NCI-H2227 (cell line): ENCODE measurements around the gene CASP6.
"Not testable (repeated sequence)": the region's sequence is repeated elsewhere in the genome, so short reads cannot be mapped to it uniquely, and the experiment has no call there.

ENCODE experiments used
- DNase-seq: peaks from one replicate; lab custom pipeline; 2025; ENCODE audit not compliant: unreplicated experiment; lab: John Stamatoyannopoulos, UW

CASP6 gene

DNA sequence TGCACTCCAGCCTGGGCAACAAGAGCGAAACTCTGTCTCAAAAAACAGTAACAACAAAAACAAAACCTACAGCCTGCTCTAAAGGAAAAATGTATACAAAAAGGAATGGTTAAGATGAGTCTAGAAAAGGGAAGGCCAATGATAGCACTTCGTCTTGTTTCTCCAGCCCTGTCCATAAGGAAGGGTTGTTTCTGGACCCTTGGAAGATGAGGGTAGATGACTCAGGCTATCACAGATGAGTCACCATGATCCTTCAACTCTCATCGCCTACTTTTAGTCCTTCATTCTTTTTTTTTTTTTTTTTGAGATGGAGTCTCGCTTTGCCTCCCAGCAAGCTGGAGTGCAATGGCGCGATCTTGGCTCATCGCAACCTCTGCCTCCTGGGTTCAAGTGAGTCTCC lies 17.8 kb upstream of the CASP6 start:
- DNase-seq = no peak

DNA sequence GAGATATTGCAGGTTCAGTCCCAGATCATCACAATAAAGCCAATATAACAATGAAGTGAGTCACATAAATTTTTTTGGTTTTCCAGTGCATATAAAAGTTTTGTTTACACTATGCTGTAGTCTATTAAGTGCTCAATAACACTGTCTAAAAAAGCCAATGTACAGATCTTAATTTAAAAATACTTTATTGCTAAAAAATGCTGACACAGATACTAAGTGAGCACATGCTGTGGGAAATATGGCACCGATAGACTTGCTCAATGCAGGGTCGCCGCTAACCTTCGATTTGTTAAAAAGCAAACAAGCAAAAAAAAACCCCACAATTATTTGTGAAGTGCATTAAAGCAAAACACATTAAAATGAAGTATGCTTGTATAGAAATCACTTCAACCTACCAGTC lies 16.4 kb upstream of the CASP6 start:
- DNase-seq = no peak

DNA sequence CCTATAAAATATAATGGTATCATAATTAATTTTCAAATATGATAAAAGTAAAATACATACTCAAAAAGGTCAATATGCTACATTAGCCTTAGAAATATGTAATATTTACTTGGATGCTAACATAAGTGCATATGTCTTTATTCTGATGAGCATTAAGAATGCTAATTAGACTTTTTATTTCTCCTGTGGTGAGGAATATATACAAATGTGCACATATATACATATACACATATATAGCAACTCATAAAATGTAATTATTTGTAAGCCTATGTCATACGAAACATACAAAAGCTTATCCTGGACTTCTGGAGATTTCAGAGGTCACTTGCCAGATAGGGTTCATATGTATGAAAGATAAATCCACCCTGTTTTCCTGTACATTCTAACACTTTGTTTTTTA lies 15.5 kb upstream of the CASP6 start:
- DNase-seq = no peak

DNA sequence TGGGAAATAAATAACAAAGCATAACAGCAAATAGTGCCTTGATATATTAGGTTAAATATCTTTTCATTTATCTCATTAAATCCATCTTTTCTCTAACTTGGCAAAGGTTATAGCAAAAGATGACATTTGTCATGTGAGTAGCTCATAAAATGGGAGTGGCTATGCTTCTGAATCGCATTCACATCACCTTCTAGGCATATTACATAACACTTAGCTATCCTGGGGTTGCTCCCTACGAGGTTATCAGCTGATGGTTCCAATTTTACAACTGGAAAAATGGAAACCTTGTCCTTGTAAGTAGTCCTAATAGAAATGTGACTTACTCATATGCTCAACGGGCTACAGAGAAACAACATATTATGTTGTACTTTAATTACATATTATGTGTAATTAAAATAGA lies 10.3 kb upstream of the CASP6 start:
- DNase-seq = no peak

DNA sequence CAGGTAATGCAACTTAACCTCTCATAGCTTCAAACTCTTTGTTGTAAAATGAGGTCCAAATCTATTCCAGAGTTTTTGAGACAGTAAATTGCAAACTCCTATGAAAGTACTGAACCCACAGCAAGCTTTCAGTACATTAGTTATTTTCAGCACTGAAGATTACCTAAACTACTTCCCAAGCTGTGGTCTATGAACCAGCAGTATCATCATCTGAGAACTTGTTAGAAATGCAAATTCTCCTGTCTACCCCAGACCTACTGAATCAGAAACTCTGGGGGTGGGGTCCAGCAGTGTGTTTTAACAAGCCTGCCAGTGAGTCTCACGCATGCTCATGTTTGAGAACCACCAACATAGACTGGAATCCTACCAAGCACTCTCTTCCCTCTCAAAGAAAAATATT lies 5.7 kb upstream of the CASP6 start:
- no peak for DNase-seq

DNA sequence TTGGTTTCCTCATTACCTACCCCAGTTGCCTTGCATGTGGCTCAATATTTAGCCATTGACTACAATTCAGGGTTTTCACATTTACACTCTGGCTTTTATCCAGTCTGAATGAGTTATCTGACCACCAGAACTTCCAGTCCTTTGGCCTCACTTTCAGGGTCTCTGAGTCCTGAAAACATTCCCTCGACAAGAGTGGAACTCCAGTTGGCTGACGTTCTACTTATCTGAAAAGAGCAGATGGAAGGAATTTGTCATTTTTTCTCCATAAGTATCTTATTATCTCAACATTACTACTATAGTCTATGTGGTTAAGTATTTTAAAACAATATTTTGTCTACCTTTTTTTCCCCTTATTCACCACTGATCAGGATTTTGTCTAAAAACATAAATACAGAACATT lies 5.2 kb upstream of the CASP6 start:
- DNase-seq = no peak

DNA sequence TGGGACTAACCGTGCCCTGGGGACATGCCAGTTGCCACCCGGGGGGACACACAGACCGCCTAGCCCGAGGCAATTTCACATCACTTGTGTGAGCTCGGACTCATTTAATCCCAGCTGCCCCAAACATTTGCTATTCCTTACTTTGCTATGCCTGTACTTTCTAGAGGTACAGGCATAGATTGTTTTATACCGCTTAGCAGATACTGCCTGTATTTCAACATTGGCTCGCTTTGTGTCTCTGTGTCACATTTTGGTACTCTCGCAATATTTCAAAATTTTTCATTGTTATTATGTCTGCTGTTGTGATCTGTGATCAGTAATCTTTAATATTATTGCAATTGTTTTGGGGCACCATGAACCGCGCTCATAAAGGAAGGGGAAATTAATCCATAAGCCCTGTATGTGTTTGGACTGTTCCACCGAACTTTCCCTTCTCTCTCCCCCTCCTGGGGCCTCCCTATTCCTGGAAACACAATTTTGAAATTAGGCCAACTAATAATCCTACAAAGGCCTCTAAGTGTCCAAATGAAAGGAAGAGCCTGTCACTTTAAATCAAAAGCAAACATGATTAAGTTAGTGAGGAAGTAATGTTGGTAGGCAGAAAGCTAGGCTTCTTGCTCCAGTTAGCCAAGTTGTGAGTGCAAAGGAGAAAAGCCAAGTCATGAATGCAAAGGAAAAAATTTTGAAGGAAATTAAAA lies 568 bp upstream of the CASP6 start:
- DNase-seq = no peak

DNA sequence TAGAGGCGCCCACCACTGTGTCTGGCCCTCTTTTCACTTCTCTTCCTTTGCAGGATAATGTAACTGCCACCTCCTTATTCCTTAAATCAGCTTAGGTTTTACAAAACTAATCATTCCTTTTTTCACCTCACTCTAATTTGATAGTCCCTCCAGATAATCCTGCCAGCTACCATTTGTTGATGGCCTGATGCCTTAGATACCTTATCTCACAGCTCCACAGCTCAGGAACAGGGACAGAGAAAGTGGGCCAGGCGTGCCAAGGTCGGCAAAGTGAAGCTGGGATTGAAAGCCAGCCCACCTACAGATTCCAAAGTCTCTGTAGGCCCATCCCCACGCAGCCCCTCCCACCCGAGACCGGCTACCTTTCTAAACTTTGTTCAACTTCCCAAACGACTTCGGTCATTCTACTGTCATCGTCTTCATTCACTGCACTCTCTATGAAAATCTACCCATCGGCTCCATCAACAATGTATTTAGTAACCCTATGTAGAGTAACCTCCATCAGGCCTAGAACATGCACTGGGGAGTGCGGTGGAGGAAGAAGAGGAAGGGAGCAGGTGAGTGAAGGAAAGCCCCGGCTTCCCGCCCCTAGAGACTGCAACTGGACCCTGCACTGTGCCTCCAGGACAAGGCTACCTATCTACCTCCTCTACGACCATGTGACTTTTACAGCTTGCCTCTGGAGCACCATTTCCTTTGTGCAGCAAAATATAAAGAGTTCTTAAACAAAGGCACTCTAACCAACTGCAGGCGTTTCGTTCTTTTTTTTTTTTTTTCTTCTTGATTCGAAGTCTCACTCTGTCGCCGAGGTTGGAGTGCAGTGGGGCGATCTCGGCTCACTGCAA lies 1.5 kb downstream of the CASP6 start:
- DNase-seq = peak; percentile 1

DNA sequence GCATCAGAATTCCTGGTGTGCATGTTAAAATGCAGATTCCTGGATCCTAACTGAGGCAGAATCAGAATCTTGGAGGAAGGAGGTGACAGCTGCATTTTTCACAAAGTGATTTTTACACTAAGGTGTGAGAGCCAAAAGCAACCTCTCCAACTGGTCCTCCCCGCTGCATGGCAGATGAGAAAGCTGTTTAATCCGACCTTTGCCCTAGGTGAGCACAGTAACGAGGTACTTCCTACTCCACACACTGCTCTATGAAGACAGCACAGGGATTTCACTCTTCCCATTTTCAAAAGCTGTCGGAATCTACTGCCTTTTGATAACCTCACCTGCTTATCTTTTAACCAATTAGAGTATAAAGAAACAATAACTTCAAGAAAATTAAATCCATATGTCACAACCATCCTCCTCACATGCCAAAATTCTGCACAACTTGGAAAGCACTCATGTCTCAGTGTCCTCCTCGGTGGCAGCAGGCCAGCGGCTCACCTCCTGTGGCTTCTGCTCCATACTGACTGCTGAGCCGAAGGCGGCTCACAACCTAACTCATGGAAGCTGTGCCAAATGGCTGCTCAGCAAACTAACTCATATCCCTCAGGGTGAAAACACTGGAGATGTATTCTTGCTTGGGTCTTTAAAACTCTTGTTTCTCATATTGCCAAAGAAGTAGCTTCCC lies 3.6 kb downstream of the CASP6 start:
- DNase-seq = no peak

DNA sequence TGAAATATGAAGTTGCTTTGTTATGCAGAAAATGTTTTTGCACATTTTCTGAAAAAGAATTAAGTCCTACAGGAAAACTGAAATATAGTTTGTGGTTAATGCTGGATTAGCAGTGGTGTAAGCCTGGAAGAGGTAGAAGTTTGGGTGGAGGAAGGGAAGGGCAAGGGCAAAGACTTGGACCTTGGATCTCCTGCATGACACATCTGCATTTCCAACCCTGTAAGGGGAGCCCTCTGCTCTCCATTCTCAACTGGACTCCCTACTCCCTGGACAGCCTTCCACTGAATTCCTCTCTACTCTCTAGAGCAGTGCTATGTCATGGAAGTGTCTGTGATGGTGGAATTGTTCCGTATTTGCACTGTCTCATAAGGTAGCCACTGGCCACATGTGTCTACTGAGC lies 4.6 kb downstream of the CASP6 start:
- DNase-seq = no peak

DNA sequence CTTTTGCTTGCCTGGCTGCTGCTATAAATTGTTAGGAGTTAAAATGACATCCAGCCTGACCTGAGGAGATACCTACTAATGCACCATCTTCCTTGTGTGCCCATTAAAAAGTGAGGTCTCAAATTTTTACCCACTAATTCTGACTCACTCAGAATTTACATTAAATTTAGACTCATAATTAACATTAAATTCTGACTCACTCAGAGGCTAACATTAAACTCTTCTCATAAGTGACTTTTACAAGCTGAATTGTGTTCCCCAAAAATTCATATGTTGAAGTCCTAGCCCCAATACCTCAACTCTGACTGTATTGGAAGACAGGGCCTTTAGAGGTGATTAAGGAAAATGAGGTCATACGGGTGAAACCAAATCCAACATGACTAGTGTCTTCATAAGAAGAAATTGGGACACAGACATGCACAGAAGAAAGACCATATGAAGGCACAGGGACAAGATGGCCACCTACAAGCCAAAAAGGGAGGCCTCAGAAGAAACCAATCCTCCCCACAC lies 11.8 kb downstream of the CASP6 start:
- DNase-seq = no peak

DNA sequence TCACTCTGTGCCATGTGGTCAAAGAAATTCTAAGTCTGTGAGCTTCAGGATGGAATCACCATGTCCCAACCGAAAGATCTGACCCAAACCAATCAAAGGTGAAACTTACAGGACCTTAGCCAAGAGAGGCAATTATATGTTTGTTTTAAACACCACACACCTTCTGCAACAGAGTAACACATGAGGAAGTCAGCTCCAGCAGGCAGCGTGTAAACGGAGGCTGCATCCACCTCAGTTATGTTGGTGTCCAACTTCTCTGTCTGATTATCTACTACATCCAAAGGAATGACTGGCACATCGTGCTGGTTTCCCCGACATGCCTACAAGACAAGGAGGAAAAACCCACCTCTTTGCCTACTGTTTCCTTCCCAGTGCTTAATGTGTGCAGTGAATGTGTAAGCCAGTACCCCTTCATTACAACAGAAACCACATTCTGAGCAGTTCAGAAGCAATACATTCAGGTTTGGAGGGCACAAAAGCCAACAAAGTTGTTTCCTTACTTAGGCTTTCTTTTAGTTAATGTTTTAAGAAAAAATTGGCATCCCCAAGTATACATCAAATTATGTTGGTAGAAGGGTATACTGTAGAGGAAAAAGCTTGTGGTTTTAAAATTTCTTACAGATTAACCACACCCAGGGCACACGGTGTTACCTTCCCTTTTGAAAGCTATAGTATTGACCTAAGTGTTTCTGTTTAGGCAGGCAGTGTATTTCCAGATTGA lies 12.4 kb downstream of the CASP6 start:
- DNase-seq = no peak

DNA sequence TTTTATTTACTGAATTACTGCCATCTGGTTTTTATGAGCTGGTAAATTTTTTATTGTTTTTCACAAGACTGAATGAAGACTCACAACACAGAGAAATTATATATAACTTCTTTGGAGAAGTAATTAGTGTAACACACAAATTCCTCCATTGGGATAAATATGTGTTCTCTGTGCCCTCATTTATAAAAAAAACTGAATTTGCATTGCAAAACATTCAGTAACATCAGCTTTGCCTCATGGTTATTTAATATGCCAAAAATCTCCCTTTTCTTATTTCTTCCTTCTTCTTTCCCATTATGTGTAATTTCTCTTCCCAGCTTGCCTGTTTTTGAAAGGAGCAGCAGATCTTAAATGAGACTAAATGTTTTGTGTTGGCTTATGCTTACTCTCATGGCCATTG lies 18.5 kb downstream of the CASP6 start:
- no peak for DNase-seq

DNA sequence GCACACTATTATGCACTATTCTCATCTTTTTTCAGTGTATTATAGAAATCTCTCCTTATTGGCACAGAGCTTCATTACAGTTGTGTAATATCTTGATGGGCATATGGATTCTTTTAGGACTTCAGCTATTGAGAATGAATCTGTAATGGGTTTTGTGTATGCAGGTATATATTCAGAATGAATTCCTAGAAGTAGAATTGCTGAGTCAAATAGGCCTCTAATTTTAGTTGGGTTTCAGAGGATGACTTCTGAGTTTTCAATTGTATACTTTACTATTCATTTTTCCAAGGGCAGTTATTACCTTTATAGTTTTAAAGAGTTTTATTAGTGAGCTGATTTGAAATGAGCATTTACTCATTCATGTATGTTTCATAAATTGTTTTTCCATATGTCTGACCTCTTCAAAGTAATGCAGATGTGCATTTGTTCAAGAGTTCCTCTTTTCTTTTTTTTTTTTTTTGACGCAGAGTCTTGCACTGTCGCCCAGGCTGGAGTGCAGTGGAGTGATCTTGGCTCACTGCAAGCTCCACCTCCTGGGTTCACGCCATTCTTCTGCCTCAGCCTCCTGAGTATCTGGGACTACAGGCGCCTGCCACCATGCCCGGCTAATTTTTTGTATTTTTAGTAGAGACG lies 19.5 kb downstream of the CASP6 start:
- DNase-seq = no peak

DNA sequence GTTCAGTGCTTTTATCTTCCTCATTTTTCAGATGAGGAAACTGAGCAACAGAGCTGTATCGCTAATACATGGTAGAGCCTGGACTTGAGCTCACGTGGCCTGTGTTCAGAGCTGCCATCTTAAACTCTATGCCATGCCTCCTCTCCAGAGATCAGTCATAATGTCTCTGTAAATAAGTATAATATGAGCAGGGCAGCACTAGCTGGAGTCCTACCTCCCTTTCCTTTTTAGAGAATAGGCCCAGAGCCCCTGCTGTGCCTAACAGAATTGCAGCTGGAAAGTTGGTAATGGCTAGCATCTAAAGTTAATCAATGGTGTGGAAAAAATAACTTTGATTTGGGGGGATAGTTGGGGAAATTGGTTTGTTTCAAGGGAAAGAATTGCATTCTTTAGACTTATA lies 20.4 kb downstream of the CASP6 start:
- no peak for DNase-seq

DNA sequence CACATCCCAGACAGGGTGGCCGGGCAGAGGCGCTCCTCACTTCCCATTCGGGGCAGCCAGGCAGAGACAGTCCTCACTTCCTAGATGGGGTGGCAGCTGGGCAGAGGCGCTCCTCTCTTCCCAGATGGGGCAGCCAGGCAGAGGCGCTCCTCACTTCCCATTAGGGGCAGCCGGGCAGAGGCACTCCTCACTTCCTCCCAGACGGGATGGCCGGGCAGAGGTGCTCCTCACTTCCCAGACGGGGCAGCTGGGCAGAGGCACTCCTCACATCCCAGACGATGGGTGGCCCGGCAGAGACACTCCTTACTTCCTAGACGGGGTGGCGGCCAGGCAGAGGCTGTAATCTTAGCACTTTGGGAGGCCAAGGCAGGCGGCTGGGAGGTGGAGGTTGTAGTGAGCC lies 24.3 kb downstream of the CASP6 start:
- not testable (repeated sequence) for DNase-seq

DNA sequence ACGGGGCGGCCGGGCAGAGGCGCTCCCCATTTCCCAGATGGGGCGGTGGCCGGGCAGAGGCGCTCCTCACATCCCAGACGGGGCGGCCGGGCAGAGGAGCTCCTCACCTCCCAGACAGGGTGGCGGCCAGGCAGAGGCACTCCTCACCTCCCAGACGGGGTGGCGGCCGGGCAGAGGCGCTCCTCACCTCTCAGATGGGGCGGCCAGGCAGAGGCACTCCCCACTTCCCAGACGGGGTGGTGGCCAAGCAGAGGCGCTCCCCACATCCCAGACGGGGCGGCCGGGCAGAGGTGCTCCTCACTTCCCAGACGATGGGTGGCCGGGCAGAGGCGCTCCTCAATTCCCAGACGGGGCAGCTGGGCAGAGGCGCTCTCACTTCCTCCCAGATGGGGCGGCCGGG lies 24.8 kb downstream of the CASP6 start:
- DNase-seq = not testable (repeated sequence)

DNA sequence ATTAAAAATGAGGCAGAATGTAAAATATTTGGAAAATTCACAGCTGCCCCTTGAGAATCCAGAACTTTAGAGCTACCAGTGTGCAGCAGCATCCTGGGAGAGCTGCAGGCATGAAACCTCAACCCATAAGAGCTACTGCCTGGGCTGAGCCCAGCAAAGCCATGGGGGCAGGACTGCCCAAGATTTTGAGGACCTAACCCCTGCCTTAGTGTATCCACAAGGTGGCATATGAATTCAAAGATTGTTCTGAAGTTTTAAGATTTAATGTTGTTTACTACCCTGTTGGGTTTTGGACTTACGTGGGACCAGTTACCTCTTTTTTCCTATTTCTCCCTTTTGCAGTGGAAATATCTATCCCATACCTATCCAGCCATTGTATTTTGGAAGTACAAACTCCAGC lies 26.4 kb downstream of the CASP6 start:
- no peak for DNase-seq

DNA sequence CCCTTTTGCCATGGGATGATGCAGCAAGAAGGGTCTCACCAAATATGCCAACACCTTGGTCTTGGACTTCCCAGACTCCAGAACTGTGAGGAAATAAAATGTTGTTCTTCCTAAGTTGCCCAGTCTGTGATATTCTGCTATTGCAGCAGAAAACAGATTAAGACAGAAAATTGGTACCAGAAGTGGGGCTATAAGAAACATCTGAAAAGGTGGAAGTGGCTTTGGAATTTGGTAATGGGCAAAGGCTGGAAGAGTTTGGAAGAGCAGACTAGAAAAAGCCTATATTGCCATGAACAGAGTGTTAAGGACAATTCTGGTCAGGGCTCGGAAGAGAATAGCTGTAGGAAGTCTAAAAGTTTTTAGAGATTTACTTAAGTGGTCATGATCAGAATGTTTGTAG lies 27.4 kb downstream of the CASP6 start:
- no peak for DNase-seq

DNA sequence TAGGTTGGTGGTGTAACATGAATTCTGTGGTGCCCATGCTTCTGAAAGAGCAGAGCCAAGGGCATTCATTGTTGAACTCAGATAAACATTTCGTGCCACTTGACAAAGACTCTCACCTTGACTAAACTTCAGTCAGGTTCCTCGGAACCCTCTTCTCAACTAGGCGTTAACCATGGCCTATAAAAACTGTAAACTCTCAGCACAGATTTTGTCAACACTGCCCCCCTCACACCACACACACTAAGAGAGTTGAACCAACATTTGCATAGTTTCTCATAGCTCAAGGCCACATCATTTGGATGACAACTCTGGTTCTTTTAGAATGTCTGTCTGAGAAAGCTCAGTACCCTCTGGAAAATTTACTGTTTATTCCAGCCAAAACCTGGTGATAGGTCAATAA lies 28.1 kb downstream of the CASP6 start:
- no peak for DNase-seq

DNA sequence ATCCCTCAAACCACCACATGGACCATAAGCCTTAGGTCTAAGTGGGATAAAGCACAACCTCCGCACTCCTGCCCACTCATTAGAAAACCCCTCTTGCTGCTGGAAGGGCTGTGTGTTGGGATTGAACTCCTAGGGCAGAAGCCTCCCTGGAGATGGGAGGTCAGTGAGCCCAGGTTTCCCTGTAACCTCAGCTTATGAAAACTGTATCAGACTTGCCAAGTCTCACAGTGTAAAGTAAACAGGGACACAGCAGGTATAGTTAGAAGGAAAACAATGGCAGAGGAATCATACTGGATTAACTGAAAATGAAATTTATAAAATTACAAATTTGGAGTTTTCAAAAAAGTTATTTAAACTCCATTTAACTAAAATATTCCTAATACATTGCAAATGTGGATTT lies 29.9 kb downstream of the CASP6 start:
- DNase-seq = no peak
